Fibroblast of skin of back (primary cell): ENCODE measurements around the gene SRXN1.

Experiments
- DNase-seq: peaks from one replicate; pipeline ENCODE4 v3.0.0-alpha.2; 2013

The SRXN1 gene

GRCh38 chr20:634148-634925, 18.7 kb downstream of the SRXN1 start:
- no peak for DNase-seq

GRCh38 chr20:631101-631500, 21.9 kb downstream of the SRXN1 start:
- DNase-seq, result peak; percentile 74

- no peak for DNase-seq
Measured at GRCh38 chr20:626579-626978, 26.4 kb downstream of the SRXN1 start.

GRCh38 chr20:625360-625932, 27.6 kb downstream of the SRXN1 start:
- DNase-seq, result no peak

- DNase-seq, result no peak
Measured at GRCh38 chr20:623704-624103, 29.3 kb downstream of the SRXN1 start.

GRCh38 chr20:623021-623420, 30.0 kb downstream of the SRXN1 start:
- DNase-seq, result no peak

- no peak for DNase-seq
Measured at GRCh38 chr20:622161-622560, 30.8 kb downstream of the SRXN1 start.

GRCh38 chr20:621125-621756, 31.8 kb downstream of the SRXN1 start:
- peak; percentile 56 for DNase-seq

- no peak for DNase-seq
Measured at GRCh38 chr20:620246-620645, 32.8 kb downstream of the SRXN1 start.

- no peak for DNase-seq
Measured at GRCh38 chr20:618980-619379, 34.0 kb downstream of the SRXN1 start.

- DNase-seq, result no peak
Measured at GRCh38 chr20:617934-618690, 34.9 kb downstream of the SRXN1 start.

GRCh38 chr20:615514-615913, 37.5 kb downstream of the SRXN1 start:
- no peak for DNase-seq

GRCh38 chr20:611843-612185, 41.2 kb downstream of the SRXN1 start:
- DNase-seq, result no peak

GRCh38 chr20:611047-611842, 41.8 kb downstream of the SRXN1 start:
- no peak for DNase-seq

GRCh38 chr20:610130-611046, 42.6 kb downstream of the SRXN1 start, which contains the start of gene TCF15:
TCF15 (minus strand) TSS chr20:610309; CDS start chr20:610237, 72 bp downstream.
- DNase-seq, result peak; percentile 56

GRCh38 chr20:609371-609964, 43.5 kb downstream of the SRXN1 start:
- DNase-seq, result no peak

- no peak for DNase-seq
Measured at GRCh38 chr20:608970-609369, 44.0 kb downstream of the SRXN1 start.

GRCh38 chr20:607476-607875, 45.5 kb downstream of the SRXN1 start:
- no peak for DNase-seq

- DNase-seq, result peak; percentile 9
Measured at GRCh38 chr20:605237-605636, 47.8 kb downstream of the SRXN1 start.

- no peak for DNase-seq
Measured at GRCh38 chr20:603116-603640, 49.8 kb downstream of the SRXN1 start.
